GM23338 (cell line): ENCODE data around the gene FAM228B.

Experiments
- CTCF ChIP-seq, 2 experiments: fragments of 200-600 bp in 1 of 2; sonication (generic) in 1 of 2; conservative IDR thresholded peaks; 2 replicates each; pipeline versions ENCODE4 v1.5.1 to v1.6.1; 2016 to 2017; ENCODE audit warnings: antibody characterized with exemption in 2 of 2, low read depth in 2 of 2, mild to moderate bottlenecking in 2 of 2, moderate library complexity in 1 of 2
- EZH2 ChIP-seq: fragments of 200-600 bp; sonication (generic); IDR thresholded peaks from one replicate; pipeline ENCODE4 v1.8.0; 2017; ENCODE audit warnings: antibody characterized with exemption, mild to moderate bottlenecking, low read depth; ENCODE audit not compliant: unreplicated experiment
- JUNB ChIP-seq: IDR thresholded peaks from one replicate; pipeline ENCODE4 v1.6.1; 2016; ENCODE audit warnings: antibody characterized with exemption; ENCODE audit not compliant: unreplicated experiment
- NANOG ChIP-seq: IDR thresholded peaks from 2 replicates; pipeline ENCODE4 v1.6.1; 2016; ENCODE audit warnings: antibody characterized with exemption, borderline replicate concordance
- POLR2AphosphoS5 ChIP-seq: IDR thresholded peaks from 2 replicates; pipeline ENCODE4 v1.6.1; 2016; ENCODE audit warnings: antibody characterized with exemption, low read depth
- TF ChIP-seq, protein P1 (sequence below): IDR thresholded peaks from 2 replicates; pipeline ENCODE4 v1.6.1; 2016; ENCODE audit warnings: antibody characterized with exemption

DNA sequence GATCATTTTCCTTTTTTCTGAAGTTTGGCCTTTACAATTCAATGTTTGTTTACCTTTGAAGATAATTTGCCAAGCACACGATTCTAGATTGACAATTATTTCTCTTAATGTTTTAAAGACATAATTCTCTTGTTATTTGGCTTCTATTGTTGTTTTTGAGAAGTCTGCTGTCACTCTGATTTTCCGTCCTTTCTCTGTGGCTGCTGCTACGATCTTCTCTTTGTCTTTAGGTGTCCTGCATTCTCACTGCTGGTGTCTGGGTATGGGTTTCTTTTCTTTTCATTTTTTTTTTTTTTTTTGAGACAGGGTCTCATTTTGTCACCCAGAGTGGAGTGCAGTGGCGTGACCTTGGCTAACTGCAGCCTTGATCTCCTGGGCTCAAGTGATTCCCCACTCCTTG lies 36.4 kb downstream of the FAM228B start:
- TF ChIP-seq EZH2 (no peak), POLR2AphosphoS5 (no peak), CTCF (conservative IDR thresholded peaks at IDR 0.05; ENCODE audit: low read depth in 2 of 2) (no peak), NANOG (no peak), JUNB (no peak)
- TF ChIP-seq, protein P1, sequence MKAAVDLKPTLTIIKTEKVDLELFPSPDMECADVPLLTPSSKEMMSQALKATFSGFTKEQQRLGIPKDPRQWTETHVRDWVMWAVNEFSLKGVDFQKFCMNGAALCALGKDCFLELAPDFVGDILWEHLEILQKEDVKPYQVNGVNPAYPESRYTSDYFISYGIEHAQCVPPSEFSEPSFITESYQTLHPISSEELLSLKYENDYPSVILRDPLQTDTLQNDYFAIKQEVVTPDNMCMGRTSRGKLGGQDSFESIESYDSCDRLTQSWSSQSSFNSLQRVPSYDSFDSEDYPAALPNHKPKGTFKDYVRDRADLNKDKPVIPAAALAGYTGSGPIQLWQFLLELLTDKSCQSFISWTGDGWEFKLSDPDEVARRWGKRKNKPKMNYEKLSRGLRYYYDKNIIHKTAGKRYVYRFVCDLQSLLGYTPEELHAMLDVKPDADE: no peak
